GM11168 (cell line): ENCODE data around the gene BCL2.

Experiments used
- in situ Hi-C: fragments of 300-500 bp; cut with MboI; formaldehyde crosslinking; loops from one replicate; pipeline ENCODE4 v1.12.0; 2022; ENCODE audit warnings: low sequenced_read_pairs; ENCODE audit not compliant: unreplicated experiment

The BCL2 gene

DNA sequence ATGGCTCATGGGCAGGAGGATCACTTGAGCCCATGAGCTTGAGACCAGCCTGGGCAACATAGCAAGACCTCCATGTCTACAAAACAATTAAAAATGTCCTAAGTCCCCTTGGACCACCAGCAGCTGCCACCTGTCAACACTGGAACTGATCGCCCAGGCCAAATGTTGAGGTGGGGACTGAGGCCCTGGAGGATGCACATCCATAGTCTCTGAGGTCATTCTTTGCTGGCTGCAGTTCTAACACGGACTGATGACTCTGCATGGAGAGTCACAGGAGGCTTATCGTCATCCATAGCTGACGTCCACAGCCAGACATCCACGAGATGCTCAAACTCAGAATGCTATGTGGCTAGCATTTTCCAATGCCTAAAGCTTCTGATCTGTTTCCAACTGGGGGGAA lies 151.3 kb downstream of the BCL2 start:
- in situ Hi-C loops, result no loop called here

DNA sequence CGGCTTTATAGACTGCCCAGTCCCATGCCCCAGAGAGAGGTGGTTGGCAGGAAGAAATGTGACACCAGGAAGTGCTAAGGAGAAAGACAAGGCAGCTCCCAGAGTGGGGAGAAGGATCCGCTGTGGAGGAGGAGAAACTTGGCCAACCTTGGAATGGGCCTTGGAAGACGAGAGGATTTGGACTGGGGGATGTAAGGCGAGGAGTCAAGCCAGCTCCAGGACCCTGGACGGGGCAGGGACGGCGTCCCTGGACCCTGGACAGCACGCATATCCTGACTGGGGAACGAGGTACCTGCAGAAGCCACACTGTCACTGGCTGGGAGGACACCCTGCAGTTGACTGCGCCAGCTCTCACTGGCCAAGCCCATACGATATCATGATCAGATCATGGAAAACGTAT lies 153.4 kb downstream of the BCL2 start:
- in situ Hi-C loops, result no loop called here

DNA sequence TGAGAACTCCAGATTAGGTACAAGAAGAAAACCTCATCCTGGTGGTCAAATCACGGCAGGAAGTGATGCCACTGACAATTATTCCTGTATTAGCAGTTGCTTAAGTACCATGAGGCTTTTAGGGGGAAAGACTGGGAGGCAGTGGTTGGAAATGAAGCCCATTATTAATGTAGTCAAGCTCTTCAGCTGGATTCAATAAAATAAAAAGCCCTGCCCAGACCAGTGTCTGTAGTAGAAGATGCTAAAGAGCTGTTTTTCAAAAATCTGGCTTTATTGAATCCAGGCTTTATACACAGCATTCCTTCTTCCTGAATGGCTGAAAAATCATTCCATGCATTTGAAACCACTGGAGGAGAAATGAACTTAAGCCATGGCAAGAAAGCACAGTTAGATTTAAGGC lies 155.2 kb downstream of the BCL2 start:
- in situ Hi-C loops, result no loop called here

DNA sequence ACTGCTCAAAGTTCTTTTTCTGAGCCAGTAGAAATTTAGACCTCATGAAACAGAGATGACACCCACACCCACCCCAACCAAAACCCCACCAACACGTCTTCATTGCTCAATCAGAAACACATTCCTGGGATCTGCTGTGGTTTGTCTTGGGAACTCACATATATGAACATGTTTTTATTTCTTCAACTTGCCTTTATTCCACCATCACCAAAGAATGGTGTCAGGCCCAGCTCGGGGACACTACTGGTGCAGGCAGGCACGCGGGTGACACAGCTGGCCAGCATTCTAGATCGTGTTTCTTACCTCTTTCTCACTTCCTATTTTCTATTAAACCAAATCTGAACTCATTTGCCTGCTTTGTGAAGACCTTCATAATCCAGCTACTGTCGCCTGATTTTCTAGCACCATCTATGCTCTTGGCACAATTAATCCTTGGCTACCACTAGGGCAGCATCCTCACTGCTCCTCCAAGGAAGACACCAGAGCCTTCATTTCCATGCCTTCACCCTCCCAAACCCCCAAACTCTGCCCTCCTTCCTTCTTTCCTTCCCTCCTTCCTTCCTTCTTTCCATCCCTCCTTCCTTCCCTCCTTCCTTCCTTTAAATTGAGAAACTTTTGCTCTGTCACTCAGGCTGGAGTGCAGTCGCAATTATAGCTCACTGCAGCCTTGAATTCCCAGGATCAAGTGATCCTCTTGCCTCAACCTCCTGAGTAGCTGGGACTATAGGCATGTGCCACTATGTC lies 157.1 kb downstream of the BCL2 start:
- in situ Hi-C loops, result no loop called here

DNA sequence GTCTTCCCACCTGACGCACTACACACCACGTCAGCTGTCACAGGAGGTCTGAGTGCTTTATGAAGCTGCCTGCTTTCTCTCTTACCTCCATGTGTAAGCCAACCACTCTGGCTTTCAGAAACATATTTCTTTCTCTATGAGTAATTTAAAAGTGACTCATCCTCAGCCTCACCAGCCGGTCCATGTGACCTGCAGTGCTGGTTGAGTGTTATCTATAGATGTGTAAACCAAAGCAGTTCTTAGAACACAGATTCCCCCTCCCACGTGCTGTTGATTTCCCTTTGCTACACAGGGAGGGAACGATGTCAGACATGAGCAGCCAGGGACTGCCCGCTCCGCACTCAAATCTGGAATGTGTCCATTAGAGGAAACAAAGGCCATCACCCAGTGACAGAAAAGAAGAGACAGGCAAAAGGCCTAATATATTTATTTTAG lies 157.8 kb downstream of the BCL2 start:
- in situ Hi-C loops, result no loop called here

DNA sequence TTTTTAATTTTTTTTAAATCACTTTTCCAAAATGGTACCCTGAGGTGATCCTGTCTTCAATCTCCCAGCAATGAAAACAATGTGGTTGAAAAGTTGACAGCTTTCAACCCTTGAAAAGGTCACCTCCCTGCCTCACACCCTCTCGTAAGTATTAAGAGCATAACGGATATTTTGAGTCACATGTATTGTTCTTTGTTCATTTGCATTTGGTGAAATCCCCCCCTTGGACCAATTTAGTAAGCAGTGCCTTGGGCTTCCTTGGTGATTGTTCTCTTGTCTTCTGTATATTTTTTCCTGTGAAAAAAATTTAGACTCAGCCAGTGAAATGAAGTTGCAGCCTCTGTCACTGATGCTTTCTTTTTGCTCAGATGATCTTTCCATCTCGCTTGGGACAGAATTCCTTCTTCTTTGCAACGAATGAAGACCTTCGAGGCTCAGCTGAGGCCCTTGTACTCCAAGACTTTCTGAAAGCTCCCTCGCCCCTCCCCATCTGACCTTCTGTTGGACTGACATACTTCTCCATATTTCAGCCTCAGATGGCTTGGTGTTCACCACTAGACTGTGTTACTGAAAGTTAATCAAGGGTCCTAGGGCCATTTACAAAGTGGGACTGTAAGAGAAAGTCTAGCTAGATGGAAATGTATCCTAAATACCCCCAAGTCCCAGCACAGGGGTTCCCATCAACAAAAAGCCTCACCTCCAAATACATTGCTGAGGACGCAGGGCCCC lies 158.4 kb downstream of the BCL2 start:
- in situ Hi-C loops, result no loop called here

DNA sequence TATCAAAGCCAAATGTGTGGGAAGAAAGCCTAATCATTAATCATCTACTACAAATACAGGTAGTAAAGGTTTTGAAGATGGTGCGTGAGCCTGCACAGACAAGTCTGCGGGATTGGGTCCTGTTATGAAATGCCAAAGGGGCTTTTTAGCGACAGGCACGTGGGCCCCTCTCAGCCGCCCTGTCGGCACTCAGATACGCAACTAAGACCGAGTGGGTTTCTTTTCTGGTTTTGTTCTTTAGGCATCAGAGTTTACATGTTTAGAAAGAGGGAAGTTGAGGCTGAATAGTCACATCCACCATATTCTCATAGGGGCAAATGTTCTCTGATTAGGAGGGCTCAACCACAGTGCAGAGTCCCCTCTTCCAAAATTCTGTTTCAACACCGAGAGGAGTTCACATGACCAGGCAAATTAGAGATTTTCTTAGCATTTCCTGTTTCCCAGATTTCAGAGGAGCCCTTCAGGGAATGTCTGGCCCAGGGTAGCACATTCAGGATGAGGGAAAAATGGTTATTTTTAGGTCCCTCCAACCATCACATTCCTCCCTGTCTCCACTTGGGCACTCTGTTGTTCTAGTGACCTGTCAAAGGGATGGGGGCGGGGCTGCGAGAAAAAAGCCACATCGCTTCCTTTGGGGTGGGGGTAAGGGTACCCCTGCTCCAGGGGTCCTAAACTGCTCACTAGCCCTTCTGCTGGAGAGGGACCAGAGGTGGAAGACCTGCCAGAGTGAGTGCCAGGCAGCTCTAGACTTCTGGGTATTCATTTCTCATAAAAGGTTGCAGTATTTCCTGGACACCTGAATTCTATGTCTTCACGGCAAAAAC lies 159.2 kb downstream of the BCL2 start:
- in situ Hi-C loops, result no loop called here

DNA sequence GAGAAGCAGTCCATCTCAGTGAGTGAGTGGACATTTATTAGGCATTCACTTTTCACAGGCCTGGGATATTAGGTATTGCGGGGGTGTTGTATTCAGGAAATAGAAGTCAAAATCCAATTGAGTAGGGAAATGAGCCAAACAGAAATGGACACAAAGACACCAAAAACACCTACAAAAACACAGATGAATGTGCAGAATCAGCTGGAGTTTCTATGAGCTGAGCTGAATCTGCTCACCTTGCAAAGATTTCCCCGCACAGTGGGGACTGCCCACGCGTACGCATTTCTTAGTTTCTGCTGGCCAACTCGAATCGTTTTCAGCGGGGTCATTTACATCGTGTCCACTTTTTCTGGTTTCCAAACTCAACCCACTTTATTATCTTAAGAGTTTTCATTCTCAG lies 160.0 kb downstream of the BCL2 start:
- in situ Hi-C loops, result no loop called here

DNA sequence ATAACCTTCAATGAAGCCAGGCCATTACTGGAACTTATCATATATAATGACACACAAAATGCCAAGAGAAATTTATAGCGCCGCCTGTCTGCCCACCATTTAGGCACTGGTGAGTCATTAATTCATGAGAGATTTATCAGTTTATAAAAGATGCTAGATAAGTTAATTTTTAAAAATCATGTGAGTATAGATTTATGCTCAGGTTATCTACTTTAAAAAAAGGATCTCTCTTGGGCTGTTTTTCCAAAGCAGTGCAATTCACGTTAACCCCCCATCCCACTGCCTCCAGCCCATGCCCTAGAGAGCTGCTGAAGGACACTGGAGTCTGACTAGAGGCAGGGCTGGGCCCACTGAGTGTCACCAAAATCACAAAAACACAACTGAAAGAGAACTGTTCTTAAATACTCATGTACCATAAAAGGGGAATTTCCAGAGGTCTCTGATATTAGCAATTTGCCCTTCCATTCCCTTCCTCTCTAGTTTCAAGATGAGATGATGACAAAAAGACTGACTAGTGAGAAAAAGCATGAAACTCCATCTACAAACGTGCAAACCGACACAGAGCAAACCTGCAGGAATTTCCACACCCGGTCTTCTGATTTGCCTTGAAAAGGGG lies 160.8 kb downstream of the BCL2 start:
- in situ Hi-C loops, result no loop called here

DNA sequence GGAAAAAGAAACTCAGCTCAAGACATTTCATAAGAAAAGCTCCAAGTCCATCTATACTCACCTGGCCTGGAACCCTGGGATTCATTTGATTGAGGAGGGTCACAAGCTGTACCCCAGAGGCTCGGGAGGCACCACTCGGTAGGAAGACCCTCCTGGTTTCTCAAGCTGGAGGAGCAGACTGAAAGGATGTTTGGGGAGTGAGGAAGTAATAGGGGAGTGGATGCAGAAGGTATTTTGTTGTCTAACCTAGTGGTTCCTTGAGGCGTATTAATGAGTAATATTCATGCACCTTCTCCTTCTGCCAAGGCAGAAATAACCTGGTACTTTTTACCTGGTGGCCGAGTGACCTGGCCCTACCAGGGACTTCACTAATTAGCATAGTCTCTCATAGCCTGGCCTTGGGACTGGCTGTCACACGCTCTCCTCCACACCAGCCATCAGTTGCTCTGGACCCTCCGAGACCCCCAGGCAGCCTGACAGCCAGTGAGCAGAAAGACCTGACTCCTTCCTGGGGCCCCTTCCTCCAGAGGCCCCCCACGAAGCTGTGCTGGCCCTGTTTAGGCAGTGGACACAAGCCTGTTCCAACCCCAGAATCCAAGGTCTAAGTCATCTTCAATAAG lies 161.4 kb downstream of the BCL2 start:
- in situ Hi-C loops, result no loop called here

DNA sequence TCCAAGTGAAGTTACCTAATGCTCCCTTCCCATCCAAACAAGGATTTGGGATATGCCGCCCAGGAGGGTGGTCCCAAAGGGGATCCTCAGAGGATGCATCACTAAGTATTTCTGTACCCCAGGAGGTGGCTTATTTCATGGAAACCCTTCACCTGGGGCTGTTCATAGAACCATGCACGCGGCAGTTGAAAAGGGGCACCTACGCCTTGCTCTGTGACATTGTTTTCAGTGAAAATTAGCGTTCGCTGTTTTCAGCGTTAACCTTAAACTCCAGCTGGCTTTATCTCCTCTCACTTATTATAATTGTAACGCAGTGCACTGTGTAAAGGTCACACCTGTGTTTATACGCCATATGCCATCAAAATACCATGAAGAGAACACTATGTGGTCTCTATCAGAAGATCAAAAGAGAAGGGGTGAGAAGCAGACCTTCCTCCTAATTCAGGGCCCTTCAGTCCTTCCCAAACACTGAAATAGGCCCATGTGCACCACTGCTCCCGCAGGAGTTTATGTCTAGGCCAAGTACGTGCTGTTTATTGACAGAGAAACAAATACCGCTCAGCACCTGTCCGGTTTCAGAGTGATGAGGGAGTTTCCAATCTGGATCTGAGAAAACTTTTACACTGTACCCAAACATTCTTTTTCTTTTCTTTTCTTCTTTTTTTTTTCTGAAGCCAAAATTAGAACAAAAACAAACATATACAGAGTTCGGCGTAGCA lies 162.1 kb downstream of the BCL2 start:
- in situ Hi-C loops, result no loop called here

DNA sequence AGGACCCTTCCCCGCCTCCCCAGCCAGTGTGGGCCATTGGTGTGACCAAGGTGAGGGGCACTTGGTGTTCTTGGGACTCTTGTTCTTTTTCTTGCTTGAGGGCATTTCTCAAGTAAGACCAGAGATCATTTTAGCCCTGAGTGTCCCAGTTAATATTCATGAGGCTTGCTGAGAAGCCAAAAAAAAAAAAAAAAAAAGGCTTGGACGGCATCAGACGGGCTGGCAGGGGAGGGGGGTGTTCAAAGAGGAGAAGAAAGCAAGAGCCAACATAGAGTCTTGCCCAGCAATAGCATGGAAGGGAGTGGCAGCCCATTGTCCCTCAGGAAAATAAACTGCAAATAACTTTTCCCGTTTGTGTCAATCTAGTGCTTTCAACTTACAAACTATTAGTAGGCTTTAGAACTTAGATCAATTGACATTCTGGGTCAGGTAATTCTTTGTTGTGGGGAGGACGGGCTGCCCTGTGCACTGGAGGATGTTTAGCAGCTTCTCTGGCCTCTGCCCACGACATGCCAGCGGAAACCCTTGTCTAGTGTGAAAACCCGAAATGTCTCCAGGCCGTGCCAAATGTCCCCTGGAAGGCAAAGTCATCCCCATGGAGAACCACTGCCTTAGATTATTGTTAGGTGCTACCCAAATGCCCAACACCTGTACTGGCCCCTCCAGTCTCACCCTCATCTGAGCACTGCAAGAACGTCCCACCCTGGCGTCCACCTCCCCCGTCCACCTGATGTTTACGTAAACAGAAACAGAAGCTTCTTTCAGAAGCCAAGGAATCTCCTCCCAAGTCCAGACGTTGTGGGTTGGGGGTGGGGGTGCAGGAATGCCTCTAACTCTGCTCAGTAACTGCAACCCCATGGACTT lies 163.4 kb downstream of the BCL2 start:
- in situ Hi-C loops, result no loop called here

DNA sequence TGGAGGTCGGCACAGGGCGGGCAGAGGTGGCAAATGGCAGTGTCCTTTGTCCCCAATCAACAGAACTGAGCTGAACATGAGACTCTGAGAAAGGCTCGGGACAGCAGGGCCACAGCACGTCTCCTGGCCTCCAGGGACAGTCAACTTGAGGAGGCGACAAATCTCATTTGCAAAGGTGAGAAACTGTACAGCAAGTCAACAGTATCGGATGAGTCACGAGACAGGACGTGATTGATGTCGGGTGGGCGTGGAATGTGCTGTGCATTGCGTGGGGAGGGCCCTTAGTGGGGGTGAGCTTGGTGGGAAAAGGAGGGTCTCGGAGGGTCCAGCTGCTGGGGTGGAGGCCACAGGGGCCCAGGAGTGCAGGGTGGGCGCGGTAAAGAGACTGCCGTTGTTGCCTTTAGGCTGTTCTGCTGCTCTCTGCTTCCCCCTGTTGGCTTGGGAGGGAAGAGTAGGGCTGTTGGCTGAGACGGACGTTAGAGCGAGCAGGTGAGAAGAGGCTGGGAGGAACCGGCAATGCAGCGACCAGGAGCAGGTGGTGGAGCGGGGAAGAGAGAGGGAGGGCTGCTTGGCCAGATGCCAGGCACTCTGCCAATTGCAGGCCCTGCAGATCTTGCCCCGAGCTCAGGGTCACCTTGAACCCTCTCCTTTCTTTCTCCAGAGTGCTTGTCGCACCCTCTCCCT lies 164.3 kb downstream of the BCL2 start:
- in situ Hi-C loops, result no loop called here

DNA sequence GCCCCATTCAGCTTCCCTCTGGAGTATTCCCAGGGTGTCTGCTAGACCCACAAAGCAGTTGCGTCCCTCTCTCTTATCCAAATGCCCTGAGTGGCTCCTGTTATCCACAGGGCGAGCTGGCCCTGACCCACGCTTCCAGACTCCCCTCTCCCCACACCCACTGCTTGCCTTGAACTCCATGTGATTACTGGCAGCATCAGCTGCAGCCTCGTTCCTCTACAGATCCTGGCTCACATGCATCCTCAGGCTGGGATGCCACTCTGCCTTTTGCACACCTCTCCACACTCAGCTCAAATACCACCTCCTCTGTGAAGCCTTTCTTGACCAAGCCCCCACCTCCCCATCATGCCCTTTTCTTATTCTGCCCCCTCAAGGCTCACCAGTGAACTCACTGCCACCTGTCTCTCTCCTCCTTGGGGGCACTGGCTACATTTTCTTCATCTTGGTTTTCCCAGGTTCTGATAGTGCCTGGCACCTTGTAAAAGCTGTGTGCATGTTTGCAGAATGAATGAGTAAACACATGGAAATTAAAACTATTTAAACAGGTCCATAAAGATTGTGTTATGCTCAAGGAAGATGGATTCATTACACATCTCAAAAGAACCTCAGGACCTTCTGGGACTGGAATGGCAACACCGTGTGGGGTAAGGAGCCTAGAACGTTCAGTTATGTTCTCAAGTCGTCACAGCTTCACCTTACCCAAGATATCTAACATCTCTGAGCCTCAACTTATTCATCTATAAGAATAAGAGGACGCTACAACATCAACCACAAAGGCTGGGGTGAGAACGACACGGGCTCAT lies 165.0 kb downstream of the BCL2 start:
- in situ Hi-C loops, result no loop called here

DNA sequence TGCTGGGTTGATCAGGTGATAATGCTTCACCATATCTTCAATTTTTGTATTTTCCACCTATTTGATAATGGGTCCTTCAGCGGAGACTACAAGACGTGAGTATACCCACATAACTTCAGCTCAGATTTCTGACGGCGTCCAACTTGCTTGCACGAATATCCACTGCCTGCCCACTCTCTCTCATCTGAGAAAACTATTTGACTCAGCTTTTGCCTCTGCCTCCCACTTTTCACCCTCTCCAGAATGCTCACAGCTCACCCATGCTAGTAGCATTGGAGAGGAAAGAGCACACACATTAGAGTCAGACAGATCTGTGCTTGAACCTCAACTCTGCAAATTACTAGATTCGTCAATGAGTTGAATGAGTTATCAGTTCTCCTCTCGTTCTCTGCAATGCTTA lies 166.8 kb downstream of the BCL2 start:
- in situ Hi-C loops, result no loop called here

DNA sequence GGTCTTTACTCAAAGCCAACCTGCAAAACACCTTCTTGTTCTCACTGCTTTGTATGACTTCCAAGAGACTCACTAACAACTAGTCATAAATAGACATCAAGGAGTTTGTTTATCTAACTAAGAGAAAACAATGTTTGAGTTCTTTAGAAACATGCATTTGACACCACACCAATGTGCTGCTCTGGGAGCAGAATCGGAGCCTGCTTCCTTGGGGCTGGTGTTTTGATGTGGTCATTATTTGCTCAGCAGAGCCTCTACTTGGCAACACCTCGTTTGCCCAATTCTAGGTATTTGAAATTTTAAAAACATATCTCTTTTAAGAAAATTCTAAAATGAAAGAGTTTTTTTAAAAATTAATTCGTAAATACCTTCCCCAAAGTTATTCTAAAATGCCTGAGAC lies 167.5 kb downstream of the BCL2 start:
- in situ Hi-C loops, result no loop called here

DNA sequence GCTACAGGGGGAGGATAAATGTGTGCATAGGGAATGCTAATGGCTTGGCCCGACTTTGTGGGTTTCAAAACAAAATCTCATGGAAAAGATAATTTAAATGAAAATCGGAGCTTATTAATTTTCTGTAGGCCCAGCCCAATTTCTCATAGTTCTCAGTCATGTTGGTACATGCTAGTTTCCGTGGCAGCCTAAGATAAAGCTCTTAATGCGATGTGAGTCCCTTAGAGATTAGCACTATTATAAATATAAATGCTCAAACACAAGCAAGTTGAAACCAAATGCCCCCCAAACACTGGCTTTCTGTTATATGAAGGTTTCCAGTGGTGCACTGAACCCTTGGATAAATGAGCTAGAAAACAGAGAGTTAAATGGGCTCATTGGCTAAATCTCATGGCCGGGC lies 168.0 kb downstream of the BCL2 start:
- in situ Hi-C loops, result no loop called here
